ENCODE data around the gene GLP2R.

Gene GLP2R

GRCh38 chr17:9940841-9941240, 115.1 kb downstream of the GLP2R start:
- TF ChIP-seq CTCF (conservative IDR thresholded peaks at IDR 0.05; ENCODE audit: low read depth, low read length): no peak
- DNase-seq (ENCODE audit: low read depth): no peak
- no peak overlapping the region for H3K4me3 ChIP-seq (ENCODE audit: low read length)

GRCh38 chr17:9941305-9941704, 115.6 kb downstream of the GLP2R start:
- no peak for DNase-seq (ENCODE audit: low read depth)
- H3K4me3 ChIP-seq (ENCODE audit: low read length): no peak overlapping the region
- TF ChIP-seq CTCF (conservative IDR thresholded peaks at IDR 0.05; ENCODE audit: low read depth, low read length): no peak
